Endodermal cell (in vitro differentiated cells): Measurements from ENCODE around the gene MPC1. TPM values are rescaled to one million over a fixed set of nuclear protein-coding genes. Genes with fewer than 3 reads are reported as not detected.

ENCODE experiments used
- DNase-seq: peaks from one replicate; pipeline ENCODE4 v3.0.0-alpha.2; 2017
- H3K27ac ChIP-seq: 2 replicates; pipeline ENCODE4 v1.5.1; 2013; ENCODE audit warnings: mild to moderate bottlenecking, low read depth, low read length, moderate library complexity
- H3K27me3 ChIP-seq: 2 replicates; pipeline ENCODE4 v1.6.1; 2013; ENCODE audit warnings: mild to moderate bottlenecking, low read length, moderate library complexity; ENCODE audit not compliant: insufficient read depth, control insufficient read depth, poor library complexity, severe bottlenecking
- H3K36me3 ChIP-seq: 2 replicates; pipeline ENCODE4 v1.7.0; 2013; ENCODE audit warnings: mild to moderate bottlenecking, low read length, moderate library complexity; ENCODE audit not compliant: control insufficient read depth, insufficient read depth
- H3K4me1 ChIP-seq: one replicate; pipeline ENCODE4 v1.7.0; 2013; ENCODE audit warnings: low read length; ENCODE audit not compliant: control insufficient read depth, insufficient read depth
- H3K4me3 ChIP-seq: 2 replicates; pipeline ENCODE4 v1.5.1; 2013; ENCODE audit warnings: mild to moderate bottlenecking, low read length, moderate library complexity
- H3K9ac ChIP-seq: 2 replicates; pipeline ENCODE4 v1.6.1; 2013; ENCODE audit warnings: mild to moderate bottlenecking, low read length, moderate library complexity; ENCODE audit not compliant: poor library complexity, severe bottlenecking; ENCODE audit errors: extremely low read depth
- H3K9me3 ChIP-seq: 2 replicates; pipeline ENCODE4 v1.6.1; 2013; ENCODE audit warnings: mild to moderate bottlenecking, low read length, moderate library complexity; ENCODE audit not compliant: control insufficient read depth
- H3K27ac Mint-ChIP-seq: 2 replicates; pipeline ENCODE4 v1.8.0; 2020; ENCODE audit warnings: mixed read lengths
- H3K27me3 Mint-ChIP-seq: 2 replicates; pipeline ENCODE4 v1.8.0; 2021; ENCODE audit warnings: mild to moderate bottlenecking, mixed read lengths; ENCODE audit not compliant: insufficient read depth
- H3K36me3 Mint-ChIP-seq: 2 replicates; pipeline ENCODE4 v1.8.0; 2020; ENCODE audit warnings: low read depth, mixed read lengths
- H3K4me1 Mint-ChIP-seq: 2 replicates; pipeline ENCODE4 v1.8.0; 2020; ENCODE audit warnings: mixed read lengths
- H3K4me3 Mint-ChIP-seq: 2 replicates; pipeline ENCODE4 v1.8.0; 2020; ENCODE audit warnings: mild to moderate bottlenecking, moderate library complexity, mixed read lengths
- H3K9me3 Mint-ChIP-seq: 2 replicates; pipeline ENCODE4 v1.8.0; 2020; ENCODE audit warnings: mild to moderate bottlenecking, mixed read lengths
- CTCF ChIP-seq: fragments of 200-600 bp; sonication (generic); conservative IDR thresholded peaks from 2 replicates; pipeline ENCODE4 v1.5.0; 2021; ENCODE audit warnings: antibody characterized with exemption, mild to moderate bottlenecking
- WGBS, 2 experiments: methylation state at CpG; one replicate each; pipeline versions ENCODE4 v1.1.5 to v1.1.7; 2013; ENCODE audit warnings: missing lambda C conversion rate in 2 of 2, mixed read lengths in 1 of 2; ENCODE audit not compliant: insufficient coverage in 1 of 2, insufficient read length in 1 of 2; 5-methylcytosine and 5-hydroxymethylcytosine counted together
- total RNA-seq, 2 donors: library from RNA; stranded (reverse); fragmentation: NEBNext Ultra II Directional in 1 of 2; extraction: Animal tissue kit (Norgen Biotek cat#: 25700) in 1 of 2; gene quantifications; 2 replicates in 1 of 2; 3 replicates in 1 of 2; pipeline ENCODE4 v1.2.1, GENCODE V29; 2021

Gene MPC1
- total RNA-seq, 2 donors from 2014 or later = 8.2 to 8.7 TPM

GRCh38 chr6:166423781-166424180 is 41.0 kb upstream of the MPC1 start:
- Mint-ChIP-seq H3K27ac (no peak overlapping the region), H3K27me3 (no peaks in the 10 kb centered on the region), H3K4me1 (no peaks in the 10 kb centered on the region), H3K4me3 (no peak overlapping the region), H3K9me3 (peaks cover 2% of the 10 kb centered on the region), H3K36me3 (peaks cover 18% of the 10 kb centered on the region)
- WGBS, 2 experiments = 90 to 92% methylated on average over 7 of the region's 7 CpGs
- DNase-seq = no peak
- no peak for TF ChIP-seq CTCF
- no peak overlapping the region for H3K9ac ChIP-seq
- no peak overlapping the region for H3K27ac ChIP-seq
- peaks cover 6% of the 10 kb centered on the region for H3K36me3 ChIP-seq
- H3K4me1 ChIP-seq = no peaks in the 10 kb centered on the region
- no peaks in the 10 kb centered on the region for H3K27me3 ChIP-seq
- H3K4me3 ChIP-seq = no peak overlapping the region
- H3K9me3 ChIP-seq = no peaks in the 10 kb centered on the region

DNA sequence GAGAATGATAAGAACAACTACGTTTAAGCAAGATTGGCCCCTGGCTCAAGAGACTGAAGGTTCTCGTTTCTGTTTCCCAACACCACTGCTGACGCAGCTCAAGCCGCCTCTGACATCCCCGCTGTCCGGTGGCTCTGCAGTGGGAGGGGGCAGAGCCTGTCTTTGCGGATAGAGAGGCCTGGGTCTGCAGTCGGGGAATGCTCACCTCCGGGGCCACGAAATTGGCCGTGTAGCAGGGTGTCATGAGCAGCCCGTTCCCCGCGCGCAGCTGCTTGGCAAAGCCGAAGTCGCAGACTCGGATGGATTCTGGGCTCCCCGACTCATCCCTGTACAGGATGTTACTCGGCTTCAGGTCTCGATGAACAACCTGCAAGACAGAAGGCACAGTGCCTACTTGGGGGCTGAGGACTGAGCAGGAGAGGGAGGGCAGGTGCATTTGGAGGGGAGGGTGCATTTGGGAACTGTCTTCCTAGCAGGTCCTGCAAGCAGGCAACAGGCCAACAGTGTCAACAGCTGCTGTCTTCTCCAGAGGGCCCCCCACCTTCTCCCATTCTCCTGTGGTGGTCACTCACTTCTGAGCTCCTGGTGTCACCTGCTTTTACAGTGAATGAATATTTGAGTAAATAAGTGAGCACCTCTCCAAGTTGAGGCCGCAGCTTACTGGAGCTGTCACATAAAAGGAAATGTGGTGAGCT is 40.5 kb upstream of the MPC1 start:
- Histone ChIP-seq H3K9ac (no peak overlapping the region), H3K27ac (no peak overlapping the region), H3K36me3 (peaks cover 10% of the 10 kb centered on the region), H3K27me3 (no peaks in the 10 kb centered on the region), H3K4me1 (no peaks in the 10 kb centered on the region), H3K4me3 (no peak overlapping the region), H3K9me3 (no peaks in the 10 kb centered on the region)
- no peak for TF ChIP-seq CTCF
- no peak for DNase-seq
- Mint-ChIP-seq H3K4me3 (no peak overlapping the region), H3K9me3 (no peaks in the 10 kb centered on the region), H3K36me3 (peaks cover 21% of the 10 kb centered on the region), H3K4me1 (no peaks in the 10 kb centered on the region), H3K27me3 (no peaks in the 10 kb centered on the region), H3K27ac (no peak overlapping the region)
- WGBS, 2 experiments = 95 to 96% methylated on average over 19 to 22 of the region's 22 CpGs

- Mint-ChIP-seq H3K36me3 (peaks cover 26% of the 10 kb centered on the region), H3K27me3 (no peaks in the 10 kb centered on the region), H3K4me1 (no peaks in the 10 kb centered on the region), H3K4me3 (no peak overlapping the region), H3K9me3 (no peaks in the 10 kb centered on the region), H3K27ac (no peak overlapping the region)
- WGBS, 2 experiments = 94 to 95% methylated on average over 19 to 20 of the region's 20 CpGs
- Histone ChIP-seq H3K27ac (no peak overlapping the region), H3K9ac (no peak overlapping the region), H3K4me3 (no peak overlapping the region), H3K27me3 (no peaks in the 10 kb centered on the region), H3K4me1 (no peaks in the 10 kb centered on the region), H3K36me3 (peaks cover 12% of the 10 kb centered on the region), H3K9me3 (no peaks in the 10 kb centered on the region)
- no peak for DNase-seq
- TF ChIP-seq CTCF = no peak
Observed at GRCh38 chr6:166422201-166422940, 39.6 kb upstream of the MPC1 start.
